DND-41 (cell line): Measurements from ENCODE around the gene TRIP10.

Experiments
- ATAC-seq: fragments of 200-7000 bp; cut with Tn5 transposase; 3 replicates; pipeline ENCODE4 v1.9.1; 2021; ENCODE audit warnings: low read depth; ENCODE audit not compliant: insufficient read depth
- DNase-seq: peaks from one replicate; pipeline ENCODE4 v3.0.0-alpha.2; 2020
- H2AFZ ChIP-seq: 2 replicates; pipeline ENCODE4 v1.6.0; 2012; ENCODE audit warnings: low read depth, low read length
- H3K27ac ChIP-seq: 2 replicates; pipeline ENCODE4 v1.5.1; 2012; ENCODE audit warnings: low read length, inconsistent platforms
- H3K27me3 ChIP-seq: fragments of 200-600 bp; sonication (generic); 2 replicates; pipeline ENCODE4 v1.6.0; 2012; ENCODE audit warnings: low read length, mild to moderate bottlenecking, inconsistent platforms; ENCODE audit not compliant: insufficient read depth, poor library complexity
- H3K36me3 ChIP-seq: 2 replicates; pipeline ENCODE4 v1.5.1; 2012; ENCODE audit warnings: low read length, inconsistent platforms; ENCODE audit not compliant: insufficient read depth
- H3K4me1 ChIP-seq: 2 replicates; pipeline ENCODE4 v1.5.1; 2012; ENCODE audit warnings: mild to moderate bottlenecking, low read length; ENCODE audit not compliant: insufficient read depth
- H3K4me2 ChIP-seq: 2 replicates; pipeline ENCODE4 v1.6.0; 2012; ENCODE audit warnings: mild to moderate bottlenecking, moderate library complexity, low read length, inconsistent platforms; ENCODE audit not compliant: insufficient read depth
- H3K4me3 ChIP-seq, 2 experiments: fragments of 200-600 bp in 1 of 2; shearing (Covaris generic) in 1 of 2; 2 replicates each; pipeline ENCODE4 v1.5.1; 2012 to 2016; ENCODE audit warnings: inconsistent platforms in 2 of 2, low read length in 2 of 2, mild to moderate bottlenecking in 2 of 2, low read depth in 1 of 2, moderate library complexity in 1 of 2
- H3K79me2 ChIP-seq: 2 replicates; pipeline ENCODE4 v1.6.0; 2012; ENCODE audit warnings: low read length, inconsistent platforms; ENCODE audit not compliant: insufficient read depth
- H3K9ac ChIP-seq: 2 replicates; pipeline ENCODE4 v1.6.0; 2012; ENCODE audit warnings: low read depth, mild to moderate bottlenecking, inconsistent platforms, low read length, moderate library complexity
- H3K9me3 ChIP-seq: 2 replicates; pipeline ENCODE4 v1.5.1; 2012; ENCODE audit warnings: low read length, moderate library complexity, mild to moderate bottlenecking, inconsistent platforms; ENCODE audit not compliant: insufficient read depth, severe bottlenecking
- H4K20me1 ChIP-seq: 2 replicates; pipeline ENCODE4 v1.6.0; 2012; ENCODE audit warnings: low read length; ENCODE audit not compliant: insufficient read depth
- EZH2 ChIP-seq: IDR thresholded peaks from 3 replicates; pipeline ENCODE4 v1.6.1; 2012; ENCODE audit warnings: borderline replicate concordance, low read depth, mild to moderate bottlenecking, moderate library complexity, low read length, inconsistent platforms; ENCODE audit not compliant: severe bottlenecking
- TF ChIP-seq, protein P1 (sequence below): IDR thresholded peaks from 2 replicates; pipeline ENCODE4 v1.5.1; 2012; ENCODE audit warnings: borderline replicate concordance, low read length, moderate library complexity, mild to moderate bottlenecking; ENCODE audit not compliant: poor library complexity, severe bottlenecking; ENCODE audit errors: extremely low read depth

The TRIP10 gene

DNA sequence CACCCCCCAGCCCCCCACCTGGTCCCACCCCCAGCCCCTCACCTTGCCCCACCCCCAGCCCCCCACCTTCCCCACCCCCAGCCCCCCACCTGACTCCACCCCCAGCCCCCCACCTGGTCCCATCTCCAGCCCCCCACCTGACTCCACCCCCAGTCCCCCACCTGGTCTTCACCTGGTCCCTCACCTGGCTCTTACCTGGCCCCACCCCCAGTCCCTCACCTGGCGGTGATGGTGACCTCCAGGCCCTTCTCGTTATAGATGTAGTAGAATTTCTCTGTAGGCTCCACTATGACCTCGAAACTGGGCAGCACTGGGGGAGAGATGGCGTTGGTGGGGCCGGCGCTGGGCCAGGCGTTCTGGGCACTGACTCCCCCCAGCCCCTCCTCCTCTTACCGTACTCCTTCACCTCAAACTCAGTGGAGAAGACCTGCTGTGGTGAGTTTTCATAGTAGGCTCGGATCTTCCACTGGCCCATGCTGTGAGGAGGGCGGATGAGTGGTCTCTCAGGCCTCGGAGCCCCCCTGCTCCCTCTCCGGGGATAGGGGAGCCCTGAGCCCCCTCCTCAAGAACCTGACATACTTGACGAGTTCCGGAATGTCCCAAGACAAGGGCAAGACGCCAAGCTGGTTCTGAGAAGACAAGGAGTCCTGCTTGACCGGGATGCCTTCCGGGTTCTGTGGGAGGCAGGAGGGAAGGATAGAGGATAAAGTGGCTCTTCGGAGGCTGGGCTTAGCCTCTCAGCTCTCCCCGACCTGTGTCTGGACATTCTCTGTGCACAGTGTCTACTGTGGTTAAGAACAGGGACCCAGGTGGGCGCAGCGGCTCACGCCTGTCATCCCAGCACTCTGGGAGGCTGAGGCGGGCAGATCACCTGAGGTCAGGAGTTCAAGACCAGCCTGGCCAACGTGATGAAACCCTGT is 25.4 kb upstream of the TRIP10 start:
- no peaks in the 10 kb centered on the region for H3K79me2 ChIP-seq
- no peaks in the 10 kb centered on the region for H3K36me3 ChIP-seq
- no peak overlapping the region for H3K9ac ChIP-seq
- H3K4me2 ChIP-seq: no peak overlapping the region
- H3K4me3 ChIP-seq: no peak overlapping the region
- H3K9me3 ChIP-seq: no peaks in the 10 kb centered on the region
- H3K27me3 ChIP-seq: no peaks in the 10 kb centered on the region
- no peak overlapping the region for H2AFZ ChIP-seq
- H3K27ac ChIP-seq: no peak overlapping the region
- no peaks in the 10 kb centered on the region; the same call in 1 of the 2 replicates for H4K20me1 ChIP-seq
- ATAC-seq: no peak
- DNase-seq: no peak
- TF ChIP-seq, protein P1, sequence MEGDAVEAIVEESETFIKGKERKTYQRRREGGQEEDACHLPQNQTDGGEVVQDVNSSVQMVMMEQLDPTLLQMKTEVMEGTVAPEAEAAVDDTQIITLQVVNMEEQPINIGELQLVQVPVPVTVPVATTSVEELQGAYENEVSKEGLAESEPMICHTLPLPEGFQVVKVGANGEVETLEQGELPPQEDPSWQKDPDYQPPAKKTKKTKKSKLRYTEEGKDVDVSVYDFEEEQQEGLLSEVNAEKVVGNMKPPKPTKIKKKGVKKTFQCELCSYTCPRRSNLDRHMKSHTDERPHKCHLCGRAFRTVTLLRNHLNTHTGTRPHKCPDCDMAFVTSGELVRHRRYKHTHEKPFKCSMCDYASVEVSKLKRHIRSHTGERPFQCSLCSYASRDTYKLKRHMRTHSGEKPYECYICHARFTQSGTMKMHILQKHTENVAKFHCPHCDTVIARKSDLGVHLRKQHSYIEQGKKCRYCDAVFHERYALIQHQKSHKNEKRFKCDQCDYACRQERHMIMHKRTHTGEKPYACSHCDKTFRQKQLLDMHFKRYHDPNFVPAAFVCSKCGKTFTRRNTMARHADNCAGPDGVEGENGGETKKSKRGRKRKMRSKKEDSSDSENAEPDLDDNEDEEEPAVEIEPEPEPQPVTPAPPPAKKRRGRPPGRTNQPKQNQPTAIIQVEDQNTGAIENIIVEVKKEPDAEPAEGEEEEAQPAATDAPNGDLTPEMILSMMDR: no peak
- no peaks in the 10 kb centered on the region for H3K4me1 ChIP-seq

DNA sequence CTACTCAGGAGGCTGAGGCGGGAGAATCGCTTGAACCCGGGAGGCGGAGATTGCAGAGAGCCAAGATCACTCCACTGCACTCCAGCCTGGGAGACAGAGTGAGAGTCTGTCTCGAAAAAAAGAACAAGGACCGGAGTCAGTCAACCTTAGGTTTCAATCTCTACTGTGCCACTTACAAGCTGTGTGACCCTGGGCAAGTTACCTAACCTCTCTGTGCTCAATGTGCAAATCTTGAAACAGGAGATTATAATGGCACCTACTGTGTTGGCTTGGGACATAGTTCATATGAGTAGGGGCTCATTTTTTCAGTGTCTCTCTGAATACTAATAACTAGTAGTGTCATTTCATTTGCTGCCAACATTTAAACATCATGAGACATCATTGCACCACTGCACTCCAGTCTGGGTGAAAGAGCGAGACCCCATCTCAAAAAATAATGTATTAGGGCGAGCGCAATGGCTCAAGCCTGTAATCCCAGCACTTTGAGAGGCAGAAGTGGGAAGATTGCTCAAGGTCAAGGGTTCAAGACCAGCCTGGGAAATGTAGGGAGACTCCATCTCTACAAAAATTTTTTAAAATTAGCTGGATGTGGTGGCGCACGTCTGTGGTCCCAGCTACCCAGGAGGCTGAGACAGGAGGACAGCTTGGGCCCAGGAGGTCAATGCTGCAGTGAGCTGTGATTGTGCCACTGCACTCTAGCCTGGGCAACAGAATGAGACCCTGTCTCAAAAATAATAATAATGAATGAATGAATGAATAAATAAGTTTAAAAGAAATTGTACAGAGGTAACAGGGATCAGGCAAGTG is 24.5 kb upstream of the TRIP10 start:
- no peak overlapping the region for H3K4me3 ChIP-seq
- H3K27ac ChIP-seq: no peak overlapping the region
- H3K9me3 ChIP-seq: no peaks in the 10 kb centered on the region
- no peak for TF ChIP-seq EZH2
- TF ChIP-seq, protein P1: no peak
- no peaks in the 10 kb centered on the region for H3K36me3 ChIP-seq
- ATAC-seq: no peak
- no peaks in the 10 kb centered on the region for H3K4me1 ChIP-seq
- H3K9ac ChIP-seq: no peak overlapping the region
- no peak overlapping the region for H3K4me2 ChIP-seq
- H3K79me2 ChIP-seq: no peaks in the 10 kb centered on the region
- no peaks in the 10 kb centered on the region for H3K27me3 ChIP-seq
- H4K20me1 ChIP-seq: no peaks in the 10 kb centered on the region; the same call in 1 of the 2 replicates
- DNase-seq: no peak
- H2AFZ ChIP-seq: no peak overlapping the region

DNA sequence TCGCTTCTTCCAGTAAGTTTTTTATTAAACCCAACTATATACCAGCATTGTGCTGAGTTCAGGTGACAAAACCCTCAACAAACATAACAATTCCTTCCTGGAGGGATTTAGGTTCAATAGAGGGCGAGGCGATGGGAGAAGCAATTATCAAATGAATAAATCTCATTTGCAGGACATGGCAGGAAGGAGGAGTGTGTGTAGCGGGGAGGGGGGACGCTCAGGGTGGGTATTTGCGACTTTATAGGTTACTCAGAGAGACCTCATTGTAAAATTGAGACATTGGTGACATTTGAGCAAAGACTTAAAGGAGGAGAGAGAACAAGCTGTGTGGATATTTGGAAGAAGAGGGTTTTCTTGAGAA is 22.9 kb upstream of the TRIP10 start:
- no peak for TF ChIP-seq EZH2
- TF ChIP-seq, protein P1: no peak
- H3K4me3 ChIP-seq: no peak overlapping the region
- H3K9me3 ChIP-seq: no peaks in the 10 kb centered on the region
- H3K79me2 ChIP-seq: no peaks in the 10 kb centered on the region
- H3K4me1 ChIP-seq: no peaks in the 10 kb centered on the region
- H2AFZ ChIP-seq: no peak overlapping the region
- ATAC-seq (no peak), DNase-seq (no peak)
- no peak overlapping the region for H3K27ac ChIP-seq
- no peak overlapping the region for H3K9ac ChIP-seq
- no peak overlapping the region for H3K4me2 ChIP-seq
- no peaks in the 10 kb centered on the region for H3K27me3 ChIP-seq
- no peaks in the 10 kb centered on the region for H3K36me3 ChIP-seq
- no peaks in the 10 kb centered on the region; the same call in 1 of the 2 replicates for H4K20me1 ChIP-seq
